Measurements from ENCODE around the gene FOXF1.

FOXF1 gene

GRCh38 chr16:86492961-86493629, 17.2 kb upstream of the FOXF1 start:
- DNase-seq: no peak

- DNase-seq: no peak
Observed at GRCh38 chr16:86494039-86494564, 16.2 kb upstream of the FOXF1 start.

DNA sequence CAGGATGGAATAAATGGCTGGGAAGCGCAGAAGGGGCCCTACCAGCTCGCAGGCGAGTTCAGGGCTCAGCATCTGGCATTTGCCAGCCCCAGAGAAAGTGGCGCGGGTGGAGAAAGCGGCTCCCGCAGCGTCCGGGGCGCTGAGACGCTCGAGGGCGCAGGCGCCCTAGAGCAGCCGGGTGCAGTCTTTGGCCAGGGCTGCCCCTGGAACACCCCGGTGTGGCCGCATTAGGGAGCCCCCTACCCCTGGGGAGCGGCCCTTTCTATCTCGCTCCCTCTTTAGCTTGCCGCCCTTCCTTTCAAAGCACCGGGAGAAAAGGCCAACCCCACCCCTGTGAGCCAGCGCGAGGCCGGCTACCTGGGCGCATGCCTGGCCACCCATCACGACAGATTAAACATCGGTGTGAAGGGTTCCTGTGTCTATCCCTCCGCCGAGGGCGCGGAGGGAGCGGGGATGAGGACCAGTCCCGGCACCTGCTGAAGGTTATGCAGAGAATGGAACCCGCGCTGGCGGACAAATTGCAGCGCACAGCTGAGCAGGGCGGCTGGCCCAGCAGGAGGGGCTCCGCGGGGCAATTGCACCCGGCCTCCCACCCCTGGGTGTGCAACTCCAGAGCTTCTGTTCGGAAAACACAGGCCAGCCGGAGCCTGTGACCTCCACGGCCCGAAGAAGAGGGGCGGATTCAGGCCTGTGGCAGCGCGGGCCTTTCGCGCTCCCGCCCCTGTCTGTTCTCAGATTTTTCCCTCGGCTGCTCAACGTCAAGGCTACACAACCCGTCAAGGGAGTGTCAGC, 15.6 kb upstream of the FOXF1 start:
- DNase-seq: no peak

- DNase-seq: no peak
Observed at GRCh38 chr16:86495357-86495701, 15.0 kb upstream of the FOXF1 start.

GRCh38 chr16:86495756-86496261, 14.5 kb upstream of the FOXF1 start:
- DNase-seq: no peak

- no peak for DNase-seq
Observed at GRCh38 chr16:86496262-86496928, 13.9 kb upstream of the FOXF1 start.

- no peak for DNase-seq
Observed at GRCh38 chr16:86496929-86497461, 13.3 kb upstream of the FOXF1 start.

DNA sequence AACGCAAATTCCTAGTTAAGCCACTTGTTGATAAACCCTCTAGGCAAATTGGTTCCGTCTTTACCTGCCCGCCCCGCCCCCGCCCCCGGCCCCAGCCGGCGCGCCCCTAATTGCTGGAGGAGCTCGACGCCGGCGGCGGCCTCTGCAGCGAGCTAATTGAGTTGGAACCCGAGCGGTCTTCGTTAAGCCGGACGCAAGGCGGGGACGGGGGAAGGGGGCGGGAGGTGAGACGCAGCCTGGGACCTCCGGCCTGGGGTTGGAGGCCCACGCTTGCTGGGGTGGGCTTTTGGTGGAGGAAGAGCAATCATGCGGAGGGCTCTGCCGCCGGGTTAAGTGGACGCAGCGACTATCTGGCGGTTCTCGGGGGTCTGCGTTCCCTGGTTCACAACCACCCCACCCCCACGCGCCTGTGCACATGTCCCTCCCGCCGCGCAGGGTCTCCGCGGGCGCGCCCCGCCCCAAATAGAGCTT, 12.7 kb upstream of the FOXF1 start:
- DNase-seq: no peak

- DNase-seq: no peak
Observed at GRCh38 chr16:86498155-86498670, 12.1 kb upstream of the FOXF1 start.

DNA sequence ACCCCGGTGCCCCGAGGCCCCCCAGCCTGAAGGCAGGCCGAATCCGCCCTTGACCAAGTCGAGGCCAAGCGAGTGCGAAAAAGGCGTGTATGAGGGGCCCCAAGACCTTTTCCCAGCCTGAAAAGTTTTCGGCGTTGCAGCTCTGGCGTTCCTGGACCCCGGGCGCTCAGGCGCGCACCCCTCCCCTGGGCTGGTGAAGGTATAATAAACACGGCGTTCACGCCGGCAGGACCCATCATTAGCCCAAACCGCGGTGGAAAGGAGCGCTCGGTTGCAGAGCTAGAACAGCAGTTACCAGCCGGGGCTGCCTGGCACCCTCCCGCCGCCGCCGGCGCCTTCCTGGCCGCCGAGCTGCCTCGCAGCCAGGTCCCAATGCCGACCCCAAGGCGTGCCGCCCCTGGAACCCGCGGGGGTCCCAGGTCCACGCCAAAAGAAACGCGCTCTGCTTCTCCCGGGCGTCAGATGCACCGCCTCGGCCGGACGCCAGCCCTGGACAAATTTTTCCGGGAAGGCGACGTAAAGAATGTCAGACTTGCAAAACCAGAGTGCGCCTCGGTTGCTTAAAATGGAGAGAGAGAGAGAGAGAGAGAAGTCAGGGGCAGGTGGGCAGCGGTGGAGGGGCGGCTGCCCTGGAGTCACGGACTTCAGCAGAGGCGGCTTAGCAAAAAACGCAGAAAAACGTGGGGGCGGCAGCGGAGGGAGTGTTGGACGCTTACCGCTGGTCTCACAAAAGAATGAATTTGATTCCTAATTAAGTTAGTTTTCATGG, 11.5 kb upstream of the FOXF1 start:
- DNase-seq: no peak

GRCh38 chr16:86499440-86499786, 10.9 kb upstream of the FOXF1 start:
- no peak for DNase-seq

DNA sequence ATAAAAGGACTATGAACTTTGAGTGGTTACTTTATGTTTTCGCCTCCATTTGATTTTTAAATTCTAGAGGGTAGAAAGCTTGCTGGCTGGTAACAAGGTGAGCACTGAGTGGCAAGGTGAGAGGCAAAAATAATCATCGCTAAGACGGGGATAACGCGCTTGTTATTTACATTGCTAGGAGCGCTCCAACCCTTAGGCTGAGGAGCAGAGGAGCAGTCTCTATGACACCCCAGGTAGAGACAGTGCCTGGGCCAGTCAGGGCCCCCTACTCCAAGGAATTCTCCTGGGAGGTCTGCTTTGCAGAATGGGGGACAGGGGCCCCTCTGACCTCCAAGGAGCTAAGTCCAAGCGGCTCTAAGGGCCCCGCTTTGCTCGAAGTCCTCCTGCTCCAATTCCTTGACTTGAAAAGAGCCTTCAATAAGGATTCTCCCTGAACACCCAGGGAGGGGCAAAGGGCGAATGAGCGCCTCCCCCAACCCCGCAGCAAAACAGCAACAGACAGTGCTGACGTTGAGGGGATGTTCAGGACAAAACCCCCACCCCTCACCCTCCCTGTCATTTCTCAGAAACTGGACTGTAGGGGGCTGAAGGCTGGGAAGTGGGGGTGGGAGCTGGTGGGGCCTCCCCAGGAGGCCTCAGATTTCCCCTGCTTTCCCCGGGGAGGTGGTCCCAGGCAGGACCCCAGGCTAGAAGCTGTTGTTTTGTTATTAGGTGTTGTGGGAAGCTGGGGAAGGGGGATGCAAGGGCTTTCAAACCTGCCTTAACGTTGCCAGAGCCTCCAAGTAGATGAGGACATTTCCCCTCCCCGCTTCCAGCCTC, 10.2 kb upstream of the FOXF1 start:
- no peak for DNase-seq

GRCh38 chr16:86500708-86501510, 9.4 kb upstream of the FOXF1 start:
- no peak for DNase-seq

- DNase-seq: no peak
Observed at GRCh38 chr16:86501989-86502855, 8.1 kb upstream of the FOXF1 start.

DNA sequence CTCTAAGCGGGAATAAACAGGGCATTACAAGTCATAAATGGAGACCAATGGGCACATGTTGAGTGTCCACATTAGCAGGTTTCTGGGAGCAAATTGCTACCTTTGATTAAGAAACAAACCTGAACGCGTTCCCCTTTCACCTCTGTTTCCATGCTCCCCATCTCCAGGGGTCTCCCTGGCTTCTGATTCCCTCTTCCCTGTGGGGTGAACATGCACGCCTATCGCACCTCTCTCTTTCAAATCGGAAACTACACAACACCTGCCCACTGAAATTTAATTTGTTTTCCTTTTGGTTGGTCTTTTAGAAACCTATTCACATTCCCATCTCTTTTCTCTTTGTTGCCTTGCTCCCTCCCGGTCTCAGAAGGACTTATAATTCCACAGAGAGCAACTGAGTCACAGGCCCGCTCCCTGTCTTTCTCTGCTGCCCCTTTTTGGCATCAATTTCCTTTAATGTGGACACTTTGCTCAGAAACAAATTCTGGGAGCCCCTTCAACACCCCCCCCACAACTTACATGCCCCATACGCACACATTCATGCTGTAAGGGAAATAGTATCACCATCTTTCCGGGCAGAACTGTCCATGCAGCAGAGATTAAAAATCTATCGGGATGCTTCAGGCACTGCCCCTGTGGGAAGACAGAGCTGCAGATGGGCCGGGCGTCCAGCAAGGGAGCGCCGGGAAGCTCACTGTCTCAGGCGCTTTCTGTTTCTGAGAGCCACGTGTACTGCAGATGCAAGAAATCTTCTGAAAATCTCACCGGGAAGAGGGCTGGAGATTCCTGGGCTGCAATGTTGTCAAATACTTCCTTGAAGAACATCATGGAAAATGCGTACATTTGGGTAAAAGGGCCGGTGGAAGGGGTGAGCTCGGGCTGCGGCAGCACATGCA, 7.2 kb upstream of the FOXF1 start:
- no peak for DNase-seq

DNA sequence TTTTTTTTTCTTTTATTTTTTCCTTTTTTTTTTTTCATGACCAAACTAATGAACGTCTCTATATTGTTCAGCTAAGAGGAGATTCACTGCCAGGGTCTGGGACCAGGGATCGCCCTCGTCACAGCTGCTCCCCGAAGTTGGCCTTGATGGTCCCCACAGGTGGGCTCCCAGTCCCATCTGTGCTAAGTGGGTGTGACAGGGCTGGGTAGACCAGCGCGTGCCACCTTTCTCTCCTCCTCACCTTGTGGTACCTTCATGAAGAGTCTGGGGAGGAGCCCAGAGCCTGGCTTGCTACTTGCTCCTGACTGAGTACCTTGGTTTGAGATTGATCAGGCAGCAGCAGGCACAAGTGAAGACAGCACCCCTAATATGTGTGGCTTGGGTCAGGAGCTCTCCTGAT, 6.5 kb upstream of the FOXF1 start:
- DNase-seq: no peak

- no peak for DNase-seq
Observed at GRCh38 chr16:86504315-86505184, 5.8 kb upstream of the FOXF1 start.

Data from CD4-positive, alpha-beta T cell treated with Interleukin-4 for 4 hours (primary cell).